ENCODE results near the gene TMIGD3. TPM values are rescaled to one million over a fixed set of nuclear protein-coding genes. Genes with fewer than 3 reads are reported as not detected.

TMIGD3 gene
- total RNA-seq, 1 donor from 2014 or later: not detected

DNA sequence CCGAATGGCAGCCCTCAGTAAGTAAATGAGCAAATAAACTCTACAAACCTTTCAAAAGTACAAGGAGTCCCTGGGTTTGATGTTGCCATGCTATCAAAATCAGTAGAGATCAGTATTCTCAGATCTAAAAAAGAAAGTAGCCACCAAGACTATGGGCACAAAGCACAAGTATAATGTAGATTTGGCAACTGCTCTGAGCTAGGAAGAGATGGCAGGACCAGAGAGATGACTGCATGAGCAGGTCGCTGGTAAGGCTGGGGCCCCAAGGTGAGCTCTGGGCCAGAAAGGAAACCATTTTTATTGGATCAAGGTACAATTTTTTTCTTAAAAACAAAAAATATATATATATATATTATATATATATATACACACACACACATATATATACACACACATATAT lies 3.1 kb upstream of the TMIGD3 start:
- no peaks in the 10 kb centered on the region for H3K9me3 Mint-ChIP-seq
- TF ChIP-seq, protein P1, sequence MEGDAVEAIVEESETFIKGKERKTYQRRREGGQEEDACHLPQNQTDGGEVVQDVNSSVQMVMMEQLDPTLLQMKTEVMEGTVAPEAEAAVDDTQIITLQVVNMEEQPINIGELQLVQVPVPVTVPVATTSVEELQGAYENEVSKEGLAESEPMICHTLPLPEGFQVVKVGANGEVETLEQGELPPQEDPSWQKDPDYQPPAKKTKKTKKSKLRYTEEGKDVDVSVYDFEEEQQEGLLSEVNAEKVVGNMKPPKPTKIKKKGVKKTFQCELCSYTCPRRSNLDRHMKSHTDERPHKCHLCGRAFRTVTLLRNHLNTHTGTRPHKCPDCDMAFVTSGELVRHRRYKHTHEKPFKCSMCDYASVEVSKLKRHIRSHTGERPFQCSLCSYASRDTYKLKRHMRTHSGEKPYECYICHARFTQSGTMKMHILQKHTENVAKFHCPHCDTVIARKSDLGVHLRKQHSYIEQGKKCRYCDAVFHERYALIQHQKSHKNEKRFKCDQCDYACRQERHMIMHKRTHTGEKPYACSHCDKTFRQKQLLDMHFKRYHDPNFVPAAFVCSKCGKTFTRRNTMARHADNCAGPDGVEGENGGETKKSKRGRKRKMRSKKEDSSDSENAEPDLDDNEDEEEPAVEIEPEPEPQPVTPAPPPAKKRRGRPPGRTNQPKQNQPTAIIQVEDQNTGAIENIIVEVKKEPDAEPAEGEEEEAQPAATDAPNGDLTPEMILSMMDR (conservative IDR thresholded peaks at IDR 0.05): no peak
- H3K4me1 Mint-ChIP-seq: peaks cover 11% of the 10 kb centered on the region
- H3K27ac Mint-ChIP-seq (ENCODE audit: unreplicated experiment): no peak overlapping the region
- no peaks in the 10 kb centered on the region for H3K27me3 Mint-ChIP-seq (ENCODE audit: low read depth)
- no peaks in the 10 kb centered on the region for H3K36me3 Mint-ChIP-seq (ENCODE audit: low read depth)
- no peak for DNase-seq (ENCODE audit: low read depth, low spot score)
- no peak overlapping the region for H3K4me3 Mint-ChIP-seq

DNA sequence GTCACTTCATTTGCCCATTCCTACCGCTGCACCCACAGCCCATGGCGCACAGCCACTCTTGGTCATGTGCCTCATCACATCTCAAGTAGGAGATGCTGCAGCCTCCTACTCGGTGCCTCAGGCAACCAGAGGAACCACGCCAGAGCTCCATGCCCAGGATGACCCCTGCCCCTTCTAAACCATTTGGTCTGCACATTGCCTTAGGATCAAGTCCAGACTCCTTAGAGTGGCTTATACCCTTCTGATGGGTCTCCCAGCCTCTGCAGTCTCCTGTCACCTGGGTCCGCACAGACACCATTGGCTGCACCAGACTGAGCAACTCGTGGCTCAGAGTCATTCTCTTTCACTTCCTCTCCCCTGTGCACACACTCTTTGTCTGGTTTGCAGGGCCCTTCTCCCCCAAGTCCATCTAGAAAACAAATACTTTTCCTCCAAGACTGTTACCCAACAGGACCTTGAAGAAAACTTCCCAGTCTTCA lies 2.2 kb upstream of the TMIGD3 start:
- no peaks in the 10 kb centered on the region for H3K36me3 Mint-ChIP-seq (ENCODE audit: low read depth)
- H3K9me3 Mint-ChIP-seq: no peaks in the 10 kb centered on the region
- no peak overlapping the region for H3K4me3 Mint-ChIP-seq
- H3K4me1 Mint-ChIP-seq: peaks cover 11% of the 10 kb centered on the region
- no peaks in the 10 kb centered on the region for H3K27me3 Mint-ChIP-seq (ENCODE audit: low read depth)
- no peak overlapping the region for H3K27ac Mint-ChIP-seq (ENCODE audit: unreplicated experiment)
- no peak for DNase-seq (ENCODE audit: low read depth, low spot score)
- TF ChIP-seq, protein P1 (conservative IDR thresholded peaks at IDR 0.05): no peak

DNA sequence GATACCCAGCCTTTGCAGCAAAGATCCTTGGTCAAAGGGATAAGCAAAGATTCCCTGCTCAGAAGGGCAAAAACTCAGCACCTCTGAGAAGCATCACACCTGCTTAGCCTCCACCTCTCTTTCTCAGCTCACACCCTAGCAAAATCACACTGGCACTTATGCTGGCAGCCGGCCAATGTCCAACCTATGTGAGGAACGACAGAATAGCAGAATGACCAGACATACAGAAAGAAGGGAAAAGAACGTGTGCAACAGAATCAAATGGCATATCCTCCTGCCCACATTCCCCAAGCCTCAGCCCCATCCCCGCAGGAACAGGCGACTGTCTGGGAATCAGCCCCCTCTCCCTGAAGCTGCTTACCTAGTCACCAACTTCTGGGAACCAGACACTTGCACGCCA lies 664 bp upstream of the TMIGD3 start:
- Mint-ChIP-seq H3K9me3 (no peaks in the 10 kb centered on the region), H3K27ac (ENCODE audit: unreplicated experiment) (no peak overlapping the region), H3K36me3 (ENCODE audit: low read depth) (no peaks in the 10 kb centered on the region), H3K4me3 (no peak overlapping the region), H3K27me3 (ENCODE audit: low read depth) (peaks cover 4% of the 10 kb centered on the region), H3K4me1 (peaks cover 11% of the 10 kb centered on the region)
- TF ChIP-seq, protein P1 (conservative IDR thresholded peaks at IDR 0.05): no peak
- DNase-seq (ENCODE audit: low read depth, low spot score): no peak

DNA sequence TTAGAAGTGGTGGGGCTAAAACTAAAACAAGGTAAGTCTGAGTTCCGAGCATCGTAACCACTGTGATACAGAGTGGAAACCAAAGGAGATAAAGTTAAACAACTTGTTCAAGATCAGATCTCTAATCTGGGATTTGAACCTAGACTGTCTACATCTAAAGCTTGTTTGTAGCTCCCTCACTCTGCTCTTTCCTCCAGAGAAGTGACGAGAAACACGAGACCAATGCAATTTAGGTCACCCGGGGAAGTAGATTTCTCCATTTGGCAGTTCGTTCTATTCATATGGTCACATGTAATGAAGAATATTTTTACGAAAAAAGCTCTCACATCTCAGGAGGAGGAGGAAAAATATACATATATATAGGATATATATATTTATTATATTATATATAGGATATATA lies 1.8 kb downstream of the TMIGD3 start:
- Mint-ChIP-seq H3K4me1 (peaks cover 4% of the 10 kb centered on the region), H3K9me3 (no peaks in the 10 kb centered on the region), H3K27ac (ENCODE audit: unreplicated experiment) (no peak overlapping the region), H3K36me3 (ENCODE audit: low read depth) (no peaks in the 10 kb centered on the region), H3K27me3 (ENCODE audit: low read depth) (peaks cover 7% of the 10 kb centered on the region), H3K4me3 (no peak overlapping the region)
- TF ChIP-seq, protein P1 (conservative IDR thresholded peaks at IDR 0.05): no peak
- no peak for DNase-seq (ENCODE audit: low read depth, low spot score)

DNA sequence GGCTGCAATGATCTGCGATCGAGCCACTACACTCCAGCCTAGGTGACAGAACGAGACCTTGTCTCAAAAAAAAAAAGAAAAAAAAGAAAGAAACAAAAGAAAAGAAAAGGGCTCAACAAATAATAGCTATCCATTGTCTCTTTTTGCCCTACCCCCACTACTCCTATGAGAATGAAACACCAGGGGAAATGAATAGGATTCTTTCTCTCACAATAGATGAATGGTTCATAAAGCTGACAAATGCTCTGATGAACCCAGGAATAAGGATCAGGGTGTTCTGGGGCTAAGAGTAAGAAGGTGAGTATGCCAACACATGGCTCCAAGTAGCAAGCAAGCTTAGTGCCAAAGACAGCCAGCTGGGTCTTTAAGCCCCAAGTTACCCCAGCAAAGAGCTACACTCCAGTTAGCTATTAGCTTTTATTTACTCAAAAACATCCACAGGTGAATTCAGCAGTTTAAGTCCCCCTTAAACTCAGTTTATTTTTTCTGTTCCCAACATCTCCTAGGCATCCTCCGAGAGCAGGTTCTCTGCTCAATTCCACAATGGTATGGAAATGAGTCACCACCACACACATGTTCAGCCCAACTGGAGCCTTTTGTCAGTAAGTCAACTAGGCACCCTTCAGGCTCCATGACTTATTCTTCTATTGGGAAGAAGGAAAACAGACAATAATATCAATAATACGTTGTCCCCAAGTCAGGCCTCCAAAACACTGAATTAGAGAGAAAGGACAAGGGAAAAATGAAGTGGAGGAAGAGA lies 4.2 kb downstream of the TMIGD3 start:
- Mint-ChIP-seq H3K36me3 (ENCODE audit: low read depth) (no peaks in the 10 kb centered on the region), H3K4me1 (peaks cover 4% of the 10 kb centered on the region), H3K27ac (ENCODE audit: unreplicated experiment) (no peak overlapping the region), H3K9me3 (peaks cover 6% of the 10 kb centered on the region), H3K4me3 (no peak overlapping the region), H3K27me3 (ENCODE audit: low read depth) (peaks cover 17% of the 10 kb centered on the region)
- TF ChIP-seq, protein P1 (conservative IDR thresholded peaks at IDR 0.05): no peak
- no peak for DNase-seq (ENCODE audit: low read depth, low spot score)
